Nephron (organoid): Measurements from ENCODE around the gene GLI3.

Experiments
- H3K27ac Mint-ChIP-seq, 3 experiments: 2 replicates each; pipeline ENCODE4 v1.8.0; 2020; ENCODE audit warnings: mixed read lengths in 3 of 3, mild to moderate bottlenecking in 2 of 3, moderate library complexity in 1 of 3
- H3K27me3 Mint-ChIP-seq: 2 replicates; pipeline ENCODE4 v1.8.0; 2021; ENCODE audit warnings: low read depth, mild to moderate bottlenecking, moderate library complexity, mixed read lengths
- H3K36me3 Mint-ChIP-seq: 2 replicates; pipeline ENCODE4 v1.8.0; 2020; ENCODE audit warnings: low read depth, mixed read lengths
- H3K4me1 Mint-ChIP-seq: 2 replicates; pipeline ENCODE4 v1.8.0; 2020; ENCODE audit warnings: mixed read lengths
- H3K4me3 Mint-ChIP-seq, 3 experiments: 2 replicates each; pipeline ENCODE4 v1.8.0; 2020; ENCODE audit warnings: mild to moderate bottlenecking in 3 of 3, mixed read lengths in 3 of 3, moderate library complexity in 2 of 3
- H3K9me3 Mint-ChIP-seq: 2 replicates; pipeline ENCODE4 v1.8.0; 2020; ENCODE audit warnings: mixed read lengths
- TF ChIP-seq, protein P1 (sequence below), 3 experiments: fragments of 200-600 bp; sonication (generic); IDR thresholded peaks; one replicate each; pipeline ENCODE4 v1.5.0; 2021; ENCODE audit warnings: antibody characterized with exemption in 3 of 3; ENCODE audit not compliant: unreplicated experiment in 3 of 3

The GLI3 gene

DNA sequence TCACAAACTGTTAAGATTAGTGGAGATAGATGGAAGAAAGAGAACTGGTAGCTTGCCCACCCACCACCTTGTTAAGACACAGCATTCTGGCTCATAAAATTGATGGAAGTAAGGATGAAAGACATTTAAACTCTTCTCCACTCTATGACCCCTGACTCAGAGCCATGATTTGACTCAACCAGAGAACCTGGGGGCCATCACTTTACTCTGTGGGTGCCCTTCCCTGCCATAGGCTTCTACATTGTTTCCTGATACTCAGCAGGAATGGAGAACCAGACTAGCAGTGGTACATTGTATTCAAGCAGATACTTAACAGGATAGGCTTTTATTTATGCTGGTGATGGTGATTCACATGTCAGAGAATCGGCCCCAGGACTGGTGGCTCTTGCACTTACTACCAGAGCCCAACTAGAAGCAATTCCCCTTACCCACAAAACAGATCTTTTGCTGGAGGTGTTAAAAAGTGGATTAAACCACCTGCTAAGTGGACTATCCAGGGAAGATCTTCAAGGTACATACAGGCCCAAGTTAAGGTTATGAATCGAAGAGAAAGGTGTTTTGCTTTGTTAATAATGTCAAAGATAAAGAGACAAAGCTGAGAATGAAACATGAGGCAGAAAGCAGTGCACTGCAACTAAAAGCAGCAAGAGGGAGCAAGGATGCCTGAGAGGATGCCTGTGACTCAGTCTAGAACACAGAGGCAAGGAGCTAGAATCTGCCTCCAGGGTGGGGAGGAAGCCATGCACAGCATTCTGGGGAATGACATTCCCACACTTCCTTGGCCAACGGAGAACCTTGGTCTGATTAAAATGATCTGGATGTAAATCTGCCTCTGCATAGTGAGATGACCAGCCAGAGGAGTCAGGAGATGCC is 36.0 kb upstream of the GLI3 start:
- TF ChIP-seq, protein P1, sequence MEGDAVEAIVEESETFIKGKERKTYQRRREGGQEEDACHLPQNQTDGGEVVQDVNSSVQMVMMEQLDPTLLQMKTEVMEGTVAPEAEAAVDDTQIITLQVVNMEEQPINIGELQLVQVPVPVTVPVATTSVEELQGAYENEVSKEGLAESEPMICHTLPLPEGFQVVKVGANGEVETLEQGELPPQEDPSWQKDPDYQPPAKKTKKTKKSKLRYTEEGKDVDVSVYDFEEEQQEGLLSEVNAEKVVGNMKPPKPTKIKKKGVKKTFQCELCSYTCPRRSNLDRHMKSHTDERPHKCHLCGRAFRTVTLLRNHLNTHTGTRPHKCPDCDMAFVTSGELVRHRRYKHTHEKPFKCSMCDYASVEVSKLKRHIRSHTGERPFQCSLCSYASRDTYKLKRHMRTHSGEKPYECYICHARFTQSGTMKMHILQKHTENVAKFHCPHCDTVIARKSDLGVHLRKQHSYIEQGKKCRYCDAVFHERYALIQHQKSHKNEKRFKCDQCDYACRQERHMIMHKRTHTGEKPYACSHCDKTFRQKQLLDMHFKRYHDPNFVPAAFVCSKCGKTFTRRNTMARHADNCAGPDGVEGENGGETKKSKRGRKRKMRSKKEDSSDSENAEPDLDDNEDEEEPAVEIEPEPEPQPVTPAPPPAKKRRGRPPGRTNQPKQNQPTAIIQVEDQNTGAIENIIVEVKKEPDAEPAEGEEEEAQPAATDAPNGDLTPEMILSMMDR (IDR thresholded peaks at IDR 0.05; ENCODE audit: unreplicated experiment in 3 of 3) = no peak
- no peaks in the 10 kb centered on the region for H3K9me3 Mint-ChIP-seq
- no peak overlapping the region for H3K27ac Mint-ChIP-seq
- H3K4me3 Mint-ChIP-seq = no peak overlapping the region
- no peaks in the 10 kb centered on the region for H3K27me3 Mint-ChIP-seq
- H3K4me1 Mint-ChIP-seq = no peaks in the 10 kb centered on the region
- H3K36me3 Mint-ChIP-seq = no peaks in the 10 kb centered on the region

DNA sequence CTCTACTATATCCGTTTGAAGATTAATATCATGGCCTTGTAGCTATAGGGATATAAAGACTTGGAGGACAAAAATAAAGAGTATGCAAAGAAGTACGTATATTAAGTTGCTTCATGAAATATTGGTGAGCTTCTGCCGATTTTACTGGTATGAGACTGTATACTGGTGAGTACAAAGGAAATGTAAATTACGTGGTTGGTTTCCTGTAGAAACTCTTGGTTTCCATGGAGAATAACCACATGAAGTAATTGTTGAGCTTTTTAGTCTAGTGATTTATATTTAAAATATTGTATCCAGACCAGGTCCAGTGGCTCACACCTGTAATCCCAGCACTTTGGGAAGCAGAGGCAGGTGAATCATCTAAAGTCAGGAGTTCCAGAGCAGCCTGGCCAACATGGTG is 32.2 kb upstream of the GLI3 start:
- TF ChIP-seq, protein P1 (IDR thresholded peaks at IDR 0.05; ENCODE audit: unreplicated experiment in 3 of 3) = no peak
- no peaks in the 10 kb centered on the region for H3K36me3 Mint-ChIP-seq
- no peaks in the 10 kb centered on the region for H3K9me3 Mint-ChIP-seq
- H3K27me3 Mint-ChIP-seq = peaks cover 5% of the 10 kb centered on the region
- no peaks in the 10 kb centered on the region for H3K4me1 Mint-ChIP-seq
- H3K4me3 Mint-ChIP-seq = no peak overlapping the region
- H3K27ac Mint-ChIP-seq = no peak overlapping the region

DNA sequence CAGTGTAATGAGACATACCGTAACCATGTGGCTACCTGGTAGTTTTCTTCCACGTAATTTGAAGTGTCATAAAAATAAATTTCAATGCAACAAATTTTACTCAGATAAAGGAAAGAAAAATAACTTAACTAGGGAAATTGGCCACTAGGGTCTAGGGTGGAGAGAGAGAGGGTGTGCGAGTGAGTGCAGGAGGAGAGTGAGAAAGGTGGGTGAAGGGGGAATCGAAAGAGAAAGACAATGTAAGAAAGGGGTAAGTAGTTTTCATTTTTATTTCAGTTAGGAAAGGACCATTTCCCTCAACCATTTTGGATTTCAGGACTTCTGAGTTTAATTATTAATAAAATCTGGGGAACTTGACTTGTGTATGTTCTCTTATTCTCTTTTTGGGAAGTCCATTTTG is 27.7 kb upstream of the GLI3 start:
- no peak overlapping the region for H3K4me3 Mint-ChIP-seq
- TF ChIP-seq, protein P1 (IDR thresholded peaks at IDR 0.05; ENCODE audit: unreplicated experiment in 3 of 3) = no peak
- no peak overlapping the region for H3K27ac Mint-ChIP-seq
- peaks cover 5% of the 10 kb centered on the region for H3K27me3 Mint-ChIP-seq
- no peaks in the 10 kb centered on the region for H3K9me3 Mint-ChIP-seq
- H3K4me1 Mint-ChIP-seq = peaks cover 5% of the 10 kb centered on the region
- no peaks in the 10 kb centered on the region for H3K36me3 Mint-ChIP-seq

DNA sequence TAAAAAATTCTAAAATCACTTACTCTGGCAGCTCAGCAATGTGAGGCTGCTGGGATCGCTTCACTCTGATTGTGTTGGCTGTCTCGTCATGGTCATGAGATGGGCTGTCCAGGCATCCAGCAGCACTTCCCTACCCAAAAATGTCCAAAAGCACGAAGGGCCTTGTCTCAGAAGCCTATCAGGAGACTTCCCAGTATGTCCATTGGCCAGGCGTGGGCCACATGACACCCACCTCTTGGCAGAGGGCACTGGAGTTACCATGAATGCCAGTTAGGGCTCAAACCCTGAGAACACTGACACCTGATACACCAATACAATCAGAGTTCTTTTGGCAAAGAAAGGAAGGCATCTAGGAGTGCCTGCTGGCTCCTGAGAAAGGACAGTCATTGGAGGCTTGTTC is 27.0 kb upstream of the GLI3 start:
- no peak overlapping the region for H3K4me3 Mint-ChIP-seq
- TF ChIP-seq, protein P1 (IDR thresholded peaks at IDR 0.05; ENCODE audit: unreplicated experiment in 3 of 3) = no peak
- H3K36me3 Mint-ChIP-seq = no peaks in the 10 kb centered on the region
- H3K4me1 Mint-ChIP-seq = peaks cover 5% of the 10 kb centered on the region
- H3K9me3 Mint-ChIP-seq = no peaks in the 10 kb centered on the region
- peaks cover 5% of the 10 kb centered on the region for H3K27me3 Mint-ChIP-seq
- H3K27ac Mint-ChIP-seq = no peak overlapping the region

DNA sequence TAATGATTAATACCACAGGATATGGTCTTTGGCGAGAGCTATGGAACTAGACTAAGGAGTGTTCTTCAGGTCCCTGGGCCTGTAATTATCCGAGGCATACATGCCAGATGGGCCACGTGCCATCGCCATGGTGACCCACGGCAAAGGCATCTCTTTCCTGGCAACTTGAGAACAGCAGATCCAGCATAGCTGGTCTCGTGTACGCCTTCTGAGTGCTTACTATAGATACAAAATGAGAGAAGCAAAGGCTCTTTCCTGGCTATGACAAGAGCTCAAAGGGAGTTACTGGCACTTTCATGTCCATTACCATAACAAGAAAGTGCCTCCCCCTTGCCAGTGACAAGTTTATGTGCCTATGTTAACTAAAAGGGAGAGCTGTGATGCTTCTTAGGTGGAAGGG is 26.0 kb upstream of the GLI3 start:
- H3K27ac Mint-ChIP-seq = peak overlapping the region; percentile 1 to 77 (median 9)
- H3K27me3 Mint-ChIP-seq = peaks cover 5% of the 10 kb centered on the region
- H3K4me1 Mint-ChIP-seq = peaks cover 5% of the 10 kb centered on the region
- TF ChIP-seq, protein P1 (IDR thresholded peaks at IDR 0.05; ENCODE audit: unreplicated experiment in 3 of 3) = no peak
- no peaks in the 10 kb centered on the region for H3K9me3 Mint-ChIP-seq
- no peak overlapping the region for H3K4me3 Mint-ChIP-seq
- H3K36me3 Mint-ChIP-seq = no peaks in the 10 kb centered on the region

DNA sequence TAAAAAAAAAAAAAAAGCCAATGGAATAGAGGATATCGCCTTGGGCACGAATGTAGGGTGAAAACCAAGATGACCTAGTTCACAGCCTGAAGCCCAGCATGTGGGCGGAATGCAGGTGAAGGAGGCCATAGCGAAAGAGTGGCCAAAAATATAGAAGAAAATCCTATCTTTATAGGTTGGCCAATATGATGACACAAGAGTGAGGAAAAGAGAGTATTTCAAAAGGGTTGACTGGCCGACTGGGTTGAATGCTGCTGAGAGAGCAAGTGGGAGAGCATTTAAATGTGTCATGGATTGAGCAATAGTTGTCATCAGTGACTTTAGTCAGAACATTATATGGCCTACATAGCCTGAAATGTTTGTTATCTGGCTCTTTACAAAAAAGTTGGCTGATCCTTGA is 17.2 kb upstream of the GLI3 start:
- Mint-ChIP-seq H3K4me1 (no peaks in the 10 kb centered on the region), H3K4me3 (no peak overlapping the region), H3K27me3 (no peaks in the 10 kb centered on the region), H3K9me3 (peaks cover 12% of the 10 kb centered on the region), H3K36me3 (no peaks in the 10 kb centered on the region), H3K27ac (no peak overlapping the region)
- TF ChIP-seq, protein P1 (IDR thresholded peaks at IDR 0.05; ENCODE audit: unreplicated experiment in 3 of 3) = no peak
